ENCODE results near the gene LYG1. TPM values are rescaled to one million over a fixed set of nuclear protein-coding genes. Genes with fewer than 3 reads are reported as not detected.

The LYG1 gene
- total RNA-seq, 2 experiments from 2014 or later = 0.30 to 0.37 TPM

GRCh38 chr2:99238599-99238998, 62.4 kb downstream of the LYG1 start:
- Mint-ChIP-seq H3K36me3 (no peaks in the 10 kb centered on the region), H3K4me3 (no peak overlapping the region), H3K4me1 (no peaks in the 10 kb centered on the region), H3K27me3 (no peaks in the 10 kb centered on the region), H3K9me3 (peaks cover 5% of the 10 kb centered on the region), H3K27ac (no peak overlapping the region)
- no peak for DNase-seq

Other genes starting within 250 kb of the LYG1 start
- gene C2orf15, start 159.5 kb downstream of the LYG1 start, total RNA-seq = 1 to 10 TPM; 1.0 to 1.3 TPM
- gene TSGA10, start 146.3 kb downstream of the LYG1 start, total RNA-seq = 1 to 10 TPM; 5.6 to 7.5 TPM
- gene LIPT1, start 146.2 kb downstream of the LYG1 start, total RNA-seq = 1 to 10 TPM; 6.4 to 7.1 TPM
- 10 to 100 TPM; 56.8 to 61.2 TPM for gene MITD1, start 120.1 kb downstream of the LYG1 start, total RNA-seq
- gene MRPL30, start 120.0 kb downstream of the LYG1 start, total RNA-seq = 10 to 100 TPM; 35.8 to 38.0 TPM
- gene LYG2, start 45.5 kb downstream of the LYG1 start, total RNA-seq = not detected
- 10 to 100 TPM; 30.0 to 31.7 TPM for gene TXNDC9, start 35.1 kb upstream of the LYG1 start, total RNA-seq
- 10 to 100 TPM; 98.7 to 99.6 TPM for gene EIF5B, start 36.2 kb upstream of the LYG1 start, total RNA-seq
- gene REV1, start 188.8 kb upstream of the LYG1 start, total RNA-seq = 10 to 100 TPM; 34.3 to 35.2 TPM

Measured in activated naive CD8-positive, alpha-beta T cell treated with anti-CD3 and anti-CD28 coated beads for 36 hours (primary cell).